Esophagus muscularis mucosa (tissue), 4 donors: Measurements from ENCODE around the gene CTIF. TPM values are rescaled to one million over a fixed set of nuclear protein-coding genes. Genes with fewer than 3 reads are reported as not detected.

Experiments
- DNase-seq: peaks from one replicate; pipeline ENCODE4 v3.0.0-alpha.2; 2017; ENCODE audit errors: extremely low spot score
- H3K27ac ChIP-seq, 4 donors: fragments of 200-600 bp; sonication (generic); replicated peaks in 1 of 4; 1 replicate in 3 of 4; 2 replicates in 1 of 4; pipeline ENCODE4 v1.5.1; 2016 to 2019; ENCODE audit warnings: mild to moderate bottlenecking in 1 of 4
- H3K27me3 ChIP-seq, 4 donors: fragments of 200-600 bp; sonication (generic); one replicate each; pipeline versions ENCODE4 v1.5.1 to v1.6.0; 2016 to 2019
- H3K36me3 ChIP-seq, 4 donors: fragments of 200-600 bp; sonication (generic); one replicate each; pipeline ENCODE4 v1.5.1; 2016 to 2019
- H3K4me1 ChIP-seq, 4 donors: fragments of 200-600 bp; sonication (generic); one replicate each; pipeline ENCODE4 v1.5.1; 2016 to 2019
- H3K4me3 ChIP-seq, 4 donors: fragments of 200-600 bp; sonication (generic); 1 replicate in 2 of 4; 2 replicates in 2 of 4; pipeline ENCODE4 v1.5.1; 2016 to 2019; ENCODE audit warnings: mild to moderate bottlenecking in 4 of 4, moderate library complexity in 1 of 4
- H3K9me3 ChIP-seq, 4 donors: fragments of 200-600 bp; sonication (generic); 1 replicate in 3 of 4; 2 replicates in 1 of 4; pipeline ENCODE4 v1.5.1; 2016 to 2019
- CTCF ChIP-seq, 3 experiments: fragments of 200-600 bp in 2 of 3; fragments of 450-650 bp in 1 of 3; sonication (generic) in 2 of 3; IDR thresholded peaks; one replicate each; pipeline ENCODE4 v1.5.1; 2017 to 2019; ENCODE audit warnings: antibody characterized with exemption in 3 of 3, mild to moderate bottlenecking in 2 of 3, moderate library complexity in 1 of 3
- EP300 ChIP-seq: sonication (generic); formaldehyde crosslinking; IDR thresholded peaks from one replicate; pipeline ENCODE4 v1.6.1; 2017; ENCODE audit warnings: antibody characterized with exemption
- POLR2A ChIP-seq: fragments of 450-650 bp; IDR thresholded peaks from one replicate; pipeline ENCODE4 v1.6.1; 2017; ENCODE audit warnings: antibody characterized with exemption, moderate library complexity, mild to moderate bottlenecking, low read depth
- POLR2AphosphoS5 ChIP-seq, 2 donors: sonication (generic); formaldehyde crosslinking; IDR thresholded peaks; one replicate each; pipeline ENCODE4 v1.6.1; 2017; ENCODE audit warnings: antibody characterized with exemption in 2 of 2
- WGBS: methylation state at CpG from one replicate; pipeline ENCODE4 v1.1.5; 2018; 5-methylcytosine and 5-hydroxymethylcytosine counted together
- intact Hi-C: fragments of 100-400 bp; cut with DNase I; formaldehyde crosslinking; loops from one replicate; pipeline ENCODE4 v1.15.1; 2023
- total RNA-seq, 4 donors: library from RNA; depleted of rRNA; stranded (reverse); fragments of >200 nt; gene quantifications; one replicate each; pipeline versions ENCODE4 v1.1.0 to v1.2.1, GENCODE V29; 2016

The CTIF gene
- total RNA-seq, 4 donors from 2014 or later: 63.1 to 137 (median 87.7) TPM

GRCh38 chr18:48595703-48596218 lies 56.9 kb downstream of the CTIF start:
- DNase-seq: no peak
- Histone ChIP-seq H3K9me3 (no peaks in the 10 kb centered on the region), H3K36me3 (peaks cover 0 to 7% (median 0%) of the 10 kb centered on the region in 4 donors), H3K27ac (peak overlapping the region in 1 of 4 donors; percentile 27), H3K4me1 (peaks cover 49 to 75% (median 52%) of the 10 kb centered on the region in 4 donors), H3K4me3 (no peak overlapping the region), H3K27me3 (no peaks in the 10 kb centered on the region)
- intact Hi-C loops: no loop called here
- TF ChIP-seq CTCF (IDR thresholded peaks at IDR 0.05) (no peak), POLR2A (no peak), POLR2AphosphoS5 (IDR thresholded peaks at IDR 0.05) (no peak), EP300 (no peak)
- WGBS: 86% methylated on average over 3 of the region's 4 CpGs

- no peak overlapping the region for H3K27ac ChIP-seq
- no peaks in the 10 kb centered on the region for H3K27me3 ChIP-seq
- H3K36me3 ChIP-seq: peaks cover 0 to 7% (median 0%) of the 10 kb centered on the region in 4 donors
- intact Hi-C loops: no loop called here
- no peak for DNase-seq
- TF ChIP-seq CTCF (IDR thresholded peaks at IDR 0.05) (no peak), POLR2AphosphoS5 (IDR thresholded peaks at IDR 0.05) (no peak)
- WGBS: 72% methylated on average over 5 of the region's 5 CpGs
- no peaks in the 10 kb centered on the region for H3K9me3 ChIP-seq
- H3K4me3 ChIP-seq: no peak overlapping the region
- H3K4me1 ChIP-seq: peaks cover 50 to 77% (median 56%) of the 10 kb centered on the region in 4 donors
Measured at GRCh38 chr18:48597110-48597509, 58.3 kb downstream of the CTIF start.

- intact Hi-C loops: no loop called here
Measured at GRCh38 chr18:48597671-48598070, 58.8 kb downstream of the CTIF start.

GRCh38 chr18:48599391-48599790 lies 60.6 kb downstream of the CTIF start:
- H3K36me3 ChIP-seq: peaks cover 0 to 7% (median 0%) of the 10 kb centered on the region in 4 donors
- H3K4me3 ChIP-seq: no peak overlapping the region
- no peaks in the 10 kb centered on the region for H3K27me3 ChIP-seq
- no peak for DNase-seq
- no peak overlapping the region for H3K27ac ChIP-seq
- 82% methylated on average over 4 of the region's 4 CpGs for WGBS
- intact Hi-C loops: no loop called here
- no peaks in the 10 kb centered on the region for H3K9me3 ChIP-seq
- peaks cover 40 to 63% (median 47%) of the 10 kb centered on the region in 4 donors for H3K4me1 ChIP-seq
- no peak for TF ChIP-seq EP300
- no peak for TF ChIP-seq POLR2AphosphoS5 (IDR thresholded peaks at IDR 0.05)
- TF ChIP-seq CTCF (IDR thresholded peaks at IDR 0.05): no peak
- no peak for TF ChIP-seq POLR2A

More at GRCh38 chr18:48597671-48598070, 58.8 kb downstream of the CTIF start:
- Histone ChIP-seq H3K9me3 (no peaks in the 10 kb centered on the region), H3K27me3 (no peaks in the 10 kb centered on the region), H3K27ac (no peak overlapping the region), H3K4me1 (peaks cover 50 to 73% (median 55%) of the 10 kb centered on the region in 4 donors), H3K4me3 (no peak overlapping the region), H3K36me3 (peaks cover 0 to 7% (median 0%) of the 10 kb centered on the region in 4 donors)
- 73% methylated on average over 2 of the region's 3 CpGs for WGBS
- no peak for DNase-seq
- TF ChIP-seq EP300 (no peak), POLR2A (no peak), CTCF (IDR thresholded peaks at IDR 0.05) (no peak), POLR2AphosphoS5 (IDR thresholded peaks at IDR 0.05) (no peak)

- no peak for DNase-seq
- WGBS: 89% methylated on average over 6 of the region's 6 CpGs
- TF ChIP-seq EP300 (no peak), POLR2AphosphoS5 (IDR thresholded peaks at IDR 0.05) (no peak), CTCF (IDR thresholded peaks at IDR 0.05) (no peak), POLR2A (no peak)
- intact Hi-C loops: no loop called here
- Histone ChIP-seq H3K27ac (peak overlapping the region in 1 of 4 donors; percentile 31), H3K9me3 (no peaks in the 10 kb centered on the region), H3K36me3 (peaks cover 0 to 6% (median 0%) of the 10 kb centered on the region in 4 donors), H3K27me3 (no peaks in the 10 kb centered on the region), H3K4me3 (no peak overlapping the region), H3K4me1 (peaks cover 34 to 56% (median 41%) of the 10 kb centered on the region in 4 donors)
Measured at GRCh38 chr18:48600046-48600445, 61.2 kb downstream of the CTIF start.
